Endothelial cell (in vitro differentiated cells): Measurements from ENCODE around the gene TMEM120A. TPM values are rescaled to one million over a fixed set of nuclear protein-coding genes. Genes with fewer than 3 reads are reported as not detected.

Experiments used
- DNase-seq: peaks from one replicate; pipeline ENCODE4 v3.0.0; 2021; ENCODE audit warnings: low spot score
- H3K27ac Mint-ChIP-seq: one replicate; pipeline ENCODE4 v1.8.0; 2021; ENCODE audit warnings: mixed read lengths, inconsistent platforms; ENCODE audit not compliant: unreplicated experiment
- H3K27me3 Mint-ChIP-seq: one replicate; pipeline ENCODE4 v1.8.0; 2021; ENCODE audit warnings: mild to moderate bottlenecking, moderate library complexity, mixed read lengths, inconsistent platforms; ENCODE audit not compliant: unreplicated experiment
- H3K36me3 Mint-ChIP-seq: one replicate; pipeline ENCODE4 v1.8.0; 2021; ENCODE audit warnings: mild to moderate bottlenecking, low read depth, mixed read lengths, inconsistent platforms; ENCODE audit not compliant: unreplicated experiment
- H3K4me1 Mint-ChIP-seq: one replicate; pipeline ENCODE4 v1.8.0; 2021; ENCODE audit warnings: mild to moderate bottlenecking, mixed read lengths, inconsistent platforms; ENCODE audit not compliant: unreplicated experiment
- H3K4me3 Mint-ChIP-seq: one replicate; pipeline ENCODE4 v1.8.0; 2021; ENCODE audit warnings: mild to moderate bottlenecking, mixed read lengths, inconsistent platforms; ENCODE audit not compliant: unreplicated experiment
- H3K9me3 Mint-ChIP-seq: one replicate; pipeline ENCODE4 v1.8.0; 2021; ENCODE audit warnings: mixed read lengths, inconsistent platforms; ENCODE audit not compliant: unreplicated experiment
- total RNA-seq: library from RNA; stranded (reverse); fragmentation: NEBNext Ultra II Directional; extraction: Animal tissue kit (Norgen Biotek cat#: 25700); gene quantifications from one replicate; pipeline ENCODE4 v1.2.1, GENCODE V29; 2021; ENCODE audit not compliant: unreplicated experiment
- TF ChIP-seq, protein P1 (sequence below): fragments of 200-600 bp; sonication (generic); IDR thresholded peaks from one replicate; pipeline ENCODE4 v1.5.0; 2021; ENCODE audit warnings: antibody characterized with exemption; ENCODE audit not compliant: unreplicated experiment

Gene TMEM120A
- total RNA-seq, 1 donor from 2014 or later, result 18.2 TPM

DNA sequence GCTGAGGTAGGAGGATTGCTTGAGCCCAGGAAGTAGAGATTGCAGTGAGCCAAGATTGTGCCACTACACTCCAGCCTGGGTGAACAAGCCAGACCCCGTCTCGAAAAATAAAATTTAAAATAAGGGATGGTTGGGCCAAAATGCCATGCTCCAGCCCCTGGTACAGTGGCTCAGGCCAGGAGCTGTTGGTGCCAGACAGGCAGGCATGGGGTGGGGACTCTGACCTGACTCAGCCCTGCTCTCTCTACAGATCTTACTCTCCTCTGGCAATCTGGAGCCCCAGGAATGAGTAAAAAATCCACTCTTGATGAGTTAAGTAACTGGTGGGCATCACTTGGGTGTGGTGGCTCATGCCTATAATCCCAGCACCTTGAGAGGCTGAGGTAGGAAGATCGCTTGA lies 8.4 kb upstream of the TMEM120A start:
- no peak overlapping the region for H3K4me3 Mint-ChIP-seq
- H3K9me3 Mint-ChIP-seq, result no peaks in the 10 kb centered on the region
- H3K27ac Mint-ChIP-seq, result no peak overlapping the region
- H3K27me3 Mint-ChIP-seq, result no peaks in the 10 kb centered on the region
- TF ChIP-seq, protein P1, sequence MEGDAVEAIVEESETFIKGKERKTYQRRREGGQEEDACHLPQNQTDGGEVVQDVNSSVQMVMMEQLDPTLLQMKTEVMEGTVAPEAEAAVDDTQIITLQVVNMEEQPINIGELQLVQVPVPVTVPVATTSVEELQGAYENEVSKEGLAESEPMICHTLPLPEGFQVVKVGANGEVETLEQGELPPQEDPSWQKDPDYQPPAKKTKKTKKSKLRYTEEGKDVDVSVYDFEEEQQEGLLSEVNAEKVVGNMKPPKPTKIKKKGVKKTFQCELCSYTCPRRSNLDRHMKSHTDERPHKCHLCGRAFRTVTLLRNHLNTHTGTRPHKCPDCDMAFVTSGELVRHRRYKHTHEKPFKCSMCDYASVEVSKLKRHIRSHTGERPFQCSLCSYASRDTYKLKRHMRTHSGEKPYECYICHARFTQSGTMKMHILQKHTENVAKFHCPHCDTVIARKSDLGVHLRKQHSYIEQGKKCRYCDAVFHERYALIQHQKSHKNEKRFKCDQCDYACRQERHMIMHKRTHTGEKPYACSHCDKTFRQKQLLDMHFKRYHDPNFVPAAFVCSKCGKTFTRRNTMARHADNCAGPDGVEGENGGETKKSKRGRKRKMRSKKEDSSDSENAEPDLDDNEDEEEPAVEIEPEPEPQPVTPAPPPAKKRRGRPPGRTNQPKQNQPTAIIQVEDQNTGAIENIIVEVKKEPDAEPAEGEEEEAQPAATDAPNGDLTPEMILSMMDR, result no peak
- H3K36me3 Mint-ChIP-seq, result peaks cover 15% of the 10 kb centered on the region
- DNase-seq, result no peak
- no peaks in the 10 kb centered on the region for H3K4me1 Mint-ChIP-seq

DNA sequence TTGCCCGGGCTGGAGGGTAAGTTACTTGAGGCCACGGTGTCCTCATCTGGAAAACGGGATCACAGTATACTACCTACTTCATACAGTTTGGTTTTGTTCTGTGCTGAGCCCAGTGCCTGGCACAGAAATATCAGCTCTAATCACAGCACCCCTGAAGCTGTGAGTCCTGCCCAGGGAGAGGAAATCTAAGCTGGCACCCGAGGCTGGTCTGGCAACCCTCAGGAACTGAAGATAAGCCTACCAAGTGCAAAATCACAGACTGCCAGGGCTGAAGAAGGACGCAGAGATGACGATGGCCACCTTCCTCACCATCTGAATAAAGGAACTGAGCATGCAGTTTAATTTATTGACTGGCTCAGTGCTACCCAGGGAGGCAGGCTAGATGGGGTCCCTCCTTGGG lies 7.7 kb upstream of the TMEM120A start:
- no peak for DNase-seq
- TF ChIP-seq, protein P1, result no peak
- H3K4me3 Mint-ChIP-seq, result no peak overlapping the region
- H3K27ac Mint-ChIP-seq, result no peak overlapping the region
- H3K36me3 Mint-ChIP-seq, result peaks cover 15% of the 10 kb centered on the region
- H3K4me1 Mint-ChIP-seq, result no peaks in the 10 kb centered on the region
- no peaks in the 10 kb centered on the region for H3K9me3 Mint-ChIP-seq
- H3K27me3 Mint-ChIP-seq, result no peaks in the 10 kb centered on the region

DNA sequence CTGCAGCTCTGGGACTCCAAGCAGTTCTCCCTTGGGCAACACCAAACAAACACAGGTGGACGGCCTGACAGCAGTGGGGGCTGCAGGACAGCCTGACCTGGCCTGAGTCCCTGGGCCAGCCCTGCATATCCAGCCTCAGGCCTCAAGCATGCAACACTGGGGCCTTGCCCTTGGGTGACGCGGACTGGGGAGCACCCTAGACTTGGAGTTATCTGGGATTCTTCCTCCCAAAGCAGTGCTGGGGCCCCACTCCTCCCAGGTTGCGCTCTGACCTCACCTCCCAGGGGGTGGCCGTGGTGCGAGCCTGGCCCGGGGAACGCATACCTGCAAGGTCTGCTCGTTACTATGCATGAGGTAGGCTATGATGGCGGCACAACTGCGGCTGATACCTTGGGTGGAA lies 6.2 kb upstream of the TMEM120A start:
- Mint-ChIP-seq H3K9me3 (no peaks in the 10 kb centered on the region), H3K27me3 (no peaks in the 10 kb centered on the region), H3K4me1 (no peaks in the 10 kb centered on the region), H3K36me3 (peaks cover 30% of the 10 kb centered on the region), H3K27ac (no peak overlapping the region), H3K4me3 (no peak overlapping the region)
- TF ChIP-seq, protein P1, result no peak
- no peak for DNase-seq

DNA sequence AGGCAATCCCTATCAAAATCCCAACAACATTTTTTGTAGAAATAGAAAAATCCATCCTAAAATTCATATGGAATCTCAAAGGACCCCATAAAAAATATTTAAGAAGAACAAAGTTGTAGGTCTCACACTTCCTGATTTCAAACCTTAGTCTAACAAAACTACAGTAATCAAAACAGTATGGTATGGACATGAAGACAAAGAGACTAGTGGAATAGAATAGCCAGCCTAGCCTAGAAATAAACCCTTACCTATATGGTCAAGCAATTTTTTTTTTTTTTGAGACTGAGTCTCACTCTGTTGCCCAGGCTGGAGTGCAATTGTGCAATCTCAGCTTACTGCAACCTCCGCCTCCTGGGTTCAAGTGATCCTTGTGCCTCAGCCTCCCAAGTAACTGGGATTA lies 3.6 kb upstream of the TMEM120A start:
- H3K9me3 Mint-ChIP-seq, result no peaks in the 10 kb centered on the region
- H3K36me3 Mint-ChIP-seq, result peaks cover 29% of the 10 kb centered on the region
- no peak overlapping the region for H3K4me3 Mint-ChIP-seq
- H3K27me3 Mint-ChIP-seq, result peaks cover 2% of the 10 kb centered on the region
- no peaks in the 10 kb centered on the region for H3K4me1 Mint-ChIP-seq
- TF ChIP-seq, protein P1, result no peak
- DNase-seq, result no peak
- no peak overlapping the region for H3K27ac Mint-ChIP-seq

DNA sequence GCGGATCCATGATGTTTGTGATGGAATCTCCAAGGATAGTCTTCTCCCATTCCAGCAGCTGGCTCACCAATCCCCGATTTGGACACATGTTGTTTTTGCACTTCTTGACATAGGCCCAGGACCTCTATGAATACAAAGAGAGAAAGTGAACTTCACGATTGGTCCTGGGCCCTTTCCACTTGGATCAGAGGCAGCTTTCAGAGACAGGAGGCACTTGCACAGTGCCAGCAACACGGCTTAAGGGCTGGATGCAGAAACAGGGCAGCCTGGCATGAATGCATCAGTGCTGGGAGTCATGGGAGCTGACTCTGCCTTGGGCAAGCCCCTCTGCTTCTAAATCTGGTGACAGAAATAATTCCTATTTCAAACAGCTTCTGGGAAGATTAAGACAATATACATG lies 2.1 kb upstream of the TMEM120A start:
- no peak overlapping the region for H3K27ac Mint-ChIP-seq

More for the DNA sequence above, 2.1 kb upstream of the TMEM120A start:
- H3K9me3 Mint-ChIP-seq, result no peaks in the 10 kb centered on the region
- TF ChIP-seq, protein P1, result no peak
- H3K27me3 Mint-ChIP-seq, result peaks cover 6% of the 10 kb centered on the region
- no peak for DNase-seq
- no peak overlapping the region for H3K4me3 Mint-ChIP-seq
- H3K4me1 Mint-ChIP-seq, result no peaks in the 10 kb centered on the region
- H3K36me3 Mint-ChIP-seq, result peaks cover 27% of the 10 kb centered on the region
